DMS 273 treated with DMSO at 0.1 percent for 48 hours (cell line): ENCODE results near the gene WDHD1.
"Not testable (repeated sequence)": the region's sequence is repeated elsewhere in the genome, so short reads cannot be mapped to it uniquely, and the experiment has no call there.

Experiments
- DNase-seq: peaks from one replicate; lab custom pipeline; 2025; lab: John Stamatoyannopoulos, UW

The WDHD1 gene, protein sequence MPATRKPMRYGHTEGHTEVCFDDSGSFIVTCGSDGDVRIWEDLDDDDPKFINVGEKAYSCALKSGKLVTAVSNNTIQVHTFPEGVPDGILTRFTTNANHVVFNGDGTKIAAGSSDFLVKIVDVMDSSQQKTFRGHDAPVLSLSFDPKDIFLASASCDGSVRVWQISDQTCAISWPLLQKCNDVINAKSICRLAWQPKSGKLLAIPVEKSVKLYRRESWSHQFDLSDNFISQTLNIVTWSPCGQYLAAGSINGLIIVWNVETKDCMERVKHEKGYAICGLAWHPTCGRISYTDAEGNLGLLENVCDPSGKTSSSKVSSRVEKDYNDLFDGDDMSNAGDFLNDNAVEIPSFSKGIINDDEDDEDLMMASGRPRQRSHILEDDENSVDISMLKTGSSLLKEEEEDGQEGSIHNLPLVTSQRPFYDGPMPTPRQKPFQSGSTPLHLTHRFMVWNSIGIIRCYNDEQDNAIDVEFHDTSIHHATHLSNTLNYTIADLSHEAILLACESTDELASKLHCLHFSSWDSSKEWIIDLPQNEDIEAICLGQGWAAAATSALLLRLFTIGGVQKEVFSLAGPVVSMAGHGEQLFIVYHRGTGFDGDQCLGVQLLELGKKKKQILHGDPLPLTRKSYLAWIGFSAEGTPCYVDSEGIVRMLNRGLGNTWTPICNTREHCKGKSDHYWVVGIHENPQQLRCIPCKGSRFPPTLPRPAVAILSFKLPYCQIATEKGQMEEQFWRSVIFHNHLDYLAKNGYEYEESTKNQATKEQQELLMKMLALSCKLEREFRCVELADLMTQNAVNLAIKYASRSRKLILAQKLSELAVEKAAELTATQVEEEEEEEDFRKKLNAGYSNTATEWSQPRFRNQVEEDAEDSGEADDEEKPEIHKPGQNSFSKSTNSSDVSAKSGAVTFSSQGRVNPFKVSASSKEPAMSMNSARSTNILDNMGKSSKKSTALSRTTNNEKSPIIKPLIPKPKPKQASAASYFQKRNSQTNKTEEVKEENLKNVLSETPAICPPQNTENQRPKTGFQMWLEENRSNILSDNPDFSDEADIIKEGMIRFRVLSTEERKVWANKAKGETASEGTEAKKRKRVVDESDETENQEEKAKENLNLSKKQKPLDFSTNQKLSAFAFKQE

DNA sequence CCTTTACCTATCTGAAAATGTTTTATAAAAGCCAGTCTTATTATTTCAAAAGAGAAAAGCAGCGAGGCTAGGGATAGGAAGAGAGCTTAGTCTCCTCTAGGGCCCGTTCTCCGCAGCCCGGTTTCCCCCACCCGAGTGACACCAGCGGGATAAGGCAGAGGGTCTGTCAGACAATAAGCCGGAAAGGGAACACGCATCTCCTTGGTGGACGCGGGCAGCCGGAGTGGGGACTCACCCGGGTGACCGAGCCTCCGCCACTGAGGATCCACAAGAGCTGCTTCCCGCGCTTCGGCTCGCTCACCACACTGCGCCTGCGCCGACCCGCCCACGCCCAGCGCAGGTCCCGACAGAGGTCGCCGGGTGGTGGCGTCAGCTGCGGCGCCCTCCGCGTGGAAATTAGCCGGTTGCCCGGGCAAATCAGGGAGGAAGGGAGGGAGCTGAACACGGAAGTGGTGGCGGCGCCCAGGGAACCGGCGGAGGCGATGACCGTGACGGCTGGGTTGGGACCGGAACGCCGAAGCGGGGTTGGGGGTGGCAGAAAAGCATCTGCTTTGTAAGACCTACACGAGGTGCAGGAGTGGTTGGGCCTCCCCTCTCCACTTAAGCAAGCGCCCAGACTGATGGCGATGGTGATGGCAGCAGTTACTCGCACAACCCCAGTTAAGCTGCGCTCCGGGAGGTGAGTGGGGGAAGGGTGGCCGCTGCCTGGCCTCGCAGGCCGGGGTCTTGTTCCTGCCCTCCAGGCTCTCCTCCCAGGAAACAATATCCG is at the start of gene WDHD1, which contains the start of gene SOCS4:
Gene WDHD1, minus strand, starts transcription at position 307 of the 769 bp plus-strand sequence. CDS start 312 bp downstream, outside the sequence.
Gene SOCS4, plus strand, starts transcription at position 444 of the 769 bp plus-strand sequence. CDS start 15,806 bp downstream, outside the sequence.
- DNase-seq = peak; percentile 83

DNA sequence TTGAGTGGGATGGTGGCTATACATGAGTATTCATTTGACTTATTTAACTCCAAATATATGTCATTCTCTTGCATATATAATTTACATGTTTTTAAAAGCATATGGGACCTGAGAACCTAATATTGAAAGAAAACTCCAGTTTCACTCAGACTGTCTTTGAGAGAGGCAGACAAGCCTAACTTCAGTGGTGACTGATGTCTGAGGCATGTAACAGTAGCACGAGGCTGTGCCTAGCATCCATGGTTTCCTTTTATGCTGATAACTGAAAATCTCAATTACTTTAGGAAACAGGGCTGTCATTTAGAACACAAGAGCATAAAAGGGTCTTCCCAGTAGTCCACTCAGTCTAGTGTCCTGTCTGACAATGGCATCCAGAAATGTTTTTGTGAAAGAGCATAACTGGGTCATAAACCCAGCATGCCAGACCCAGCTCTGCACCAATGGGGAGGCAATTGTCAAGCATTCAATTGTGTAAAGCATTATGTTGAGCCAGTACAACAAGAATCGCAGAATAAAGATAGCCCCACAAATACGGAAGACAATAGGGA is 48.8 kb upstream of the WDHD1 start:
- DNase-seq = no peak

DNA sequence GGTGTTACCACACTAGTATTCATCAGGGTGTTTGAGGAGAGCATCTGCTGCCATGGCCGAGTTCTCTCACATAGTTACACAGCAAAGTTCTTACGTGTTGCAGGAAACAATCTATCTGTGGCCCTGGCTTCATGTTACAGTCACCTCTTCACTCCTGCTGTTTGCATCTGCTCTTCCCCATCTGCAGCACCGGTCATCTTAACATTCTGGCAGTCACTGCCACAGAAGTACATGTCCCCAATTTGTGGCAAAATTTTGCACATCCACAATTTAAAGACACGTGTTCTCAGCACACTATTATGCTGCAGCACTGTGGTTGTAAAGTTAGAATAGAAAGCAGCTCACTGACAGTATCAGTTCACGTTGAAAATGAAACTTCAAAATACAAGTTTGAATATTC is 47.8 kb upstream of the WDHD1 start:
- DNase-seq = peak; percentile 26

DNA sequence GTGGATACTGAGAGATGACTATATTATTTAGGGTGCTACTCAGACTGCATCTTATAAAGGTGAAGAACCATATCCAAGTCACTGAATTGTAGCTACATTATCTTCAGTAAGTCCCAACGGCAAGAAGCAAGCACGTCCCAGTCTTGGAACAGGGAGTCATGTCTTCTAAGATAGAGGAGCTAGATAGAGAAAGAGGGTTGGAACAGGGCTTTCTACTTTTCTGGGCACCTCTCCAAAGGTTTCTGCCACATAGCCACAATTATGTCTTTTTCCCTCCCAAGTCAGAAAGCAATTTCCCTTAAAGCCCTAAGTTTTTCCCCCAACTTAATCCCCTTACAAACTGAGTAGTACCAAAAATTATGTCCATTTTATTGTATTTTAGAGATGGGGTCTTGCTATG is 47.0 kb upstream of the WDHD1 start:
- no peak for DNase-seq

DNA sequence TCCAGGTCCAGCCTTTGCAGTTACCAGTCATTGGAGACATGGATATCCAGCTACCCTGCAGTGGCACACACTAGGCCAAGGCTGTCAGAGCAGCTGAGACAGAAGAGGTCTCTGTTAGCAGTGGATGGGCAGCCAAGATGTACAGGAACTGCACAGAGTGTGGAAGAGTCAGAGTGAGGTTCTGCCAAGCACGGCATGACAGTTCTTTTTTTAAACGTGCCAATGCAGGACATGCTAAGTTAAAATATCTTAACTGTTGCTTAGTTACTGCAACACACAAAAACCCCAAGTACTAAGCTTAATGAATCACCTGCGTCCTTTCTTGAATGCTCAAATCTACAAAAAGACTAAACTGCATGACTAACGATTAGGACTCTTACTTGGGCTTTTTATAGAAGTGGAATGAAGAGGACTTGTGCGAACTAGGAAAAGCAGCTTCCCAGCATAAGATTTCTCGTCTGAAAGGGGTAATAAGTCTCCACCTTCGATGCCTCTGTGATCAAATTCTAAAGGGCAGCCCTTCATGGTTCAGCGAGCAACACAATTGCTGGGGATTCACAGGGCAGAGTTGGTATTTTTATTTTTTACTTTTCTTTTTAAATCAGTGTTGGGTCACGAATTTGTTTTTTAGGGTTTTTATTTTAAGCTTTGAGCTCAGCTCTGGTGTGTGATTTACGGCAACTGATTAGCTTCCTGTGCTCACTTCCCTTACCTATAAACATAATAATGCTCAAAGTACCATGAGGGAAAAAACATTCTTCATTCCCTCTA is 45.2 kb upstream of the WDHD1 start:
- no peak for DNase-seq

DNA sequence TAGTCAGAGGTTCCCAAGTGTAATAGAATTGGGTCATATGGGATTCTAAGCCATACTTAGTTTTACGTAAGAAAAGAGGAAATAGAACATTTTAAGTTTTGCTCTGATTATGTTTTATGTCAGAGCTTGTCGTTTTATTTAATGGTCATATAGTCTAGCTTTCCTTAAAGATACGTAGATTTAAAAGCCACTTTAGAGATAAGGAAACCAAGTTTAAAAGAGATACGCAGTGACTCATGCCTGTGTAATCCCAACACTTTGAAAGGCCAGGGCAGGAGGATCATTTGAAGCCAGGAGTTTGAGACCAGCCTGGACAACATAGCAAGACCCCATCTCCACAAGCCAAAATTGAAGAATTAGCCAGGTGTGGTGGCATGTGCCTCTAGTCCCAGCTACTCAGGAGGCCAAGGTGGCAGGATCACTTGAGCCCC is 44.1 kb upstream of the WDHD1 start:
- DNase-seq = no peak

DNA sequence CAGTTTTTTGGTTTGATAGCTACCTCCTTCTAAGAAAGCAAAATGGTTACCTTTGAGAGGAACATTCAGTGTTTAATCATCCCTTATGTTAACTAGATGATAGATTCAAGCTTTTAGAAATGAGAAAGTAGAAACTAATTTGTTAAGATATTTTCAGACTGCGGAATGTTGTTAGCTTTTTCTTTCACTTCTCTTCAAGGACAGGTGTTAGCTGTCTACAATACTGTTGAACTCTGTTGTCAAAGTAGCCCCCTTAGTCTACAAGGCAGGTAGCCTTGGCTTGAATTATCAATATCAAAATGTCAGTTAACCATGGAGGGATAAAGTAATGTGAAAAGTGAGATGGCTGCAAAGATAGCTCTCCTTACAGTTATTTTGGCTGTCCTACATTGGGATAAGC is 39.3 kb upstream of the WDHD1 start:
- DNase-seq = no peak

DNA sequence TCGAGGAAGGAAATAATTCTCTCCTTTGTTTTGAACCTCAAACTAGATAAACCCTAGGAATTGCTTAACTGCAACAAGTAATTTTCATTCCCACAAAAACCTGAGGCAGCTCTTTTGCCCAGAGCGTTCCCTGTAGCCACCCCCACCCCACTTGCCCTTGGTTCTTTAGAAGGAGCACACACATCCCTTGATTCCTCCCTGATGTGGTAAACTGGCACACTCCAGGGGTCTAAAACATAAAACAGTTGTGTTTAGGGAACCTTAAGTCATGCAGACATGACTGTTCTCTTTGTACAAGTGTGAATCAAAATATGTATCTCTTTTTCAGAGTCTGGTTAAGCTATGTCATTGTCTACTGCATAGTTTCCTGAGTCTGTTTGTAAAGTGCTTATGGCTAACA is 38.5 kb upstream of the WDHD1 start:
- no peak for DNase-seq

DNA sequence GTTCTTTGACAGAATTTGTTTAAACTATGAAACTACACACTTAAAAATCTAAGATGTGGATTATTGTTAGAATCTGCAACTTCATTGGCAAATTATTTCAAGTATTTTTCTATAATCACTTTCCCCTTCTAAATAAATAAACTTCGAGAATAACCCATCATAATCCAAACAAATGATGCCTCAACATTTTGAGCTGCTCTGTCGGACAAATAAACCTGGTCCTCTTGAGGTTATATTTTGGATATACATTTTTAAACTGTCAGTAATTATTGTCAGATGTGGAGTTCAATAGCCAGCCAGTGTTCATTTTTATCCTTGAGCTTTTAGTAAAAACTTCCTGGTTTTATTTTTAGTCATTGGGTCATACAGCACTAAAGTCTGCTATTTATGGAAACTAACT is 38.0 kb upstream of the WDHD1 start:
- not testable (repeated sequence) for DNase-seq

DNA sequence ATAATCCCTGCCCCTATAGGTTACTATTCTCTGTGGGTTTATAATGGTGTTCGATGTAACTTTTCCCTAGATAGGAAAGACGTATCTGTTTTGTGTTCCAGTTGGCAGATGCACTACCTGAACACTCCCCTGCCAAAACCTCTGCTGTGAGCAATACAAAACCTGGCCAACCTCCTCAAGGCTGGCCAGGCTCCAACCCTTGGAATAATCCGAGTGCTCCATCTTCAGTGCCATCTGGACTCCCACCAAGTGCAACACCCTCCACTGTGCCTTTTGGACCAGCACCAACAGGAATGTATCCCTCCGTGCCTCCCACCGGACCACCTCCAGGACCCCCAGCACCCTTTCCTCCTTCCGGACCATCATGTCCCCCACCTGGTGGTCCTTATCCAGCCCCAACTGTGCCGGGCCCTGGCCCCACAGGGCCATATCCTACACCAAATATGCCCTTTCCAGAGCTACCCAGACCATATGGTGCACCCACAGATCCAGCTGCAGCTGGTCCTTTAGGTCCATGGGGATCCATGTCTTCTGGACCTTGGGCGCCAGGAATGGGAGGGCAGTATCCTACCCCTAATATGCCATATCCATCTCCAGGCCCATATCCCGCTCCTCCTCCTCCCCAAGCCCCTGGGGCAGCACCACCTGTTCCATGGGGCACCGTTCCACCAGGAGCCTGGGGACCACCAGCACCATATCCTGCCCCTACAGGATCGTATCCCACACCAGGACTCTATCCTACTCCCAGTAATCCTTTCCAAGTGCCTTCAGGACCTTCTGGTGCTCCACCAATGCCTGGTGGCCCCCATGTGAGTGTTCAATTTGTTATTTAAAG is 35.8 kb upstream of the WDHD1 start:
- peak; percentile 78 for DNase-seq

DNA sequence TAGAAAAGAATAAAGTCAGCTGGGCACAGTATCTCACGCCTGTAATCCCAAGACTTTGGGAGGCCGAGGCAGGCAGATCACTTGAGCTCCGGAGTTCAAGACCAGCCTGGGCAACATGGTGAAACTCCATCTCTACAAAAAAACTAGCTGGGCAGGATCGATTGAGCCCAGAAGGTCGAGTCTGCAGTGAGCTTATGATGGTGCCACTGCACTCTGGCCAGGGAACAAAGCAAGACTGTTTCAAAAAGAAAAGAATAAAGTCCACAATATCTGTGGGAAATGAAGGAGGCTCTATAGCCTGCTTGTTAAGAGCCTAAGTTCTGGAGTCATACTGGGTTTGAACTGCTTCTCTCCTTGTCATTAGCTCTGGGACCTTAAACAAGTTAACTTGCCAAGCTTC is 32.4 kb upstream of the WDHD1 start:
- no peak for DNase-seq

DNA sequence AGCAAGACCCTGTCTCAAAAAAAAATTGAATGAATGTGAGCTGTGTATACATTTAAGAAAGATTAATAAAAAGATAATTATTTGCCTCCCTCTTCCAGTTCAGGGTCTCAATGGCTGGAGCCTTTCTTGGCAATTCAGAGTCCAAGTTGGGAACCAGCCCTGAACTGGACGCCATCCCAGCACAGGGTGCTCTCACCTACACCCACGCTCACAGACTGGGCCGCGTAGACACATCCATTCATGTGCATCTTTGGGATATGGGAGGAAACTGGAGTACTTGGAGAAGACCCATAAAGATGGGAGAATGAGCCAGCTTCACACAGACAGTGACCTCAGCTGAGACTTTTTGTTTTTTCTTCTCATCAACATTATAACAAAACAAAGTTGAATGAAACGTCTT is 31.0 kb upstream of the WDHD1 start:
- no peak for DNase-seq

DNA sequence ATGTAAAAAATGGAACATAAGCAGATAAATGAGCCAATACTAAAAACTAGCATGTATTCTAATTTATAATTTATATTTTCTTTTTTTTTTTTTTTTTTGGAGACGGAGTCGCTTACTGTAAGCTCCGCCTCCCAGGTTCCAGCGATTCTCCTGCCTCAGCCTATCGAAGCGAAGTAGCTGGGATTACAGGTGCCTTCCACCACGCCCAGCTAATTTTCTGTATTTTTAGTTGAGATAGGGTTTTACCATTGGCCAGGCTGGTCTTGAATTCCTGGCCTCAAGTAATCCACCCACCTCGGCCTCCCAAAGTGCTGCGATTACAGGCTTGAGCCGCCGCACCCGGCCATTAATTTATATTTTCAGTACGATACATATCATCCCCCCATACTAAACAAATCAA is 27.2 kb upstream of the WDHD1 start:
- no peak for DNase-seq

DNA sequence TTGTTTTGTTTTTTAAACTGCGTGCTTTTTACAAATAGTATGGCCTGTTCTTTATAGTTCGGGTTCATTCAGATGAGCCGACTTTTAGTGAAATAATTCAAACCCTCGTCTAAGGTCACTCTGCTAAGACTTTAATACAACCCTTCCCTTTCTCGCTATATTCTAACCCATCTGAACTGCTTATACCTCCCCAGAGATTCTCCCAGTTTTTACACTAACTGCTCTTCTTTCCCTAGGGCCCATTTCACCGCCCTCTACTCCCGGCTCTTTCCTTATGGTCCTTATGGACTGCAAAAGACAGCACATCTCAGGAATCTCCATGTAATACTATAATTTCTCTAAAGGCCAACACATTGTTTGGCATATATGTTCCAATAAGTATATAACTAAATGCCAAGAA is 26.6 kb upstream of the WDHD1 start:
- no peak for DNase-seq

DNA sequence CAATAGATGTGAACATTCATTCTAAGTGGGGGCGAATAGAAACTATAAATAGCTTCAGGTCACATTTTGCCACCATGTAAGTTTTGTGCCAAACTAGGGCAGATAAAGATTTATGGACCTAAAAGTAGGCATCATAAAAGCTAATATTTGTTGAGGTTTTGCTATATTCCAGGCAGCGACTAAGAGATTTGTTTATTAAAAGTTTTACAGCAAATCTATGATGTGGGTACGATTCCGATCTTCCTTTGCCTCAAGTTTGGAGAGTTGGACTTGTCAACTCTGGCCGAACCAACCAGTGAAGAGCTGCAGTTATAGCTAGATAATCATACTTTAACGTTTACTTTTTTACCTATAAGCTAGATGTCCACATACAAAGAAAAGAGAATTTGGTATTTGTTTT is 26.1 kb upstream of the WDHD1 start:
- DNase-seq = no peak

DNA sequence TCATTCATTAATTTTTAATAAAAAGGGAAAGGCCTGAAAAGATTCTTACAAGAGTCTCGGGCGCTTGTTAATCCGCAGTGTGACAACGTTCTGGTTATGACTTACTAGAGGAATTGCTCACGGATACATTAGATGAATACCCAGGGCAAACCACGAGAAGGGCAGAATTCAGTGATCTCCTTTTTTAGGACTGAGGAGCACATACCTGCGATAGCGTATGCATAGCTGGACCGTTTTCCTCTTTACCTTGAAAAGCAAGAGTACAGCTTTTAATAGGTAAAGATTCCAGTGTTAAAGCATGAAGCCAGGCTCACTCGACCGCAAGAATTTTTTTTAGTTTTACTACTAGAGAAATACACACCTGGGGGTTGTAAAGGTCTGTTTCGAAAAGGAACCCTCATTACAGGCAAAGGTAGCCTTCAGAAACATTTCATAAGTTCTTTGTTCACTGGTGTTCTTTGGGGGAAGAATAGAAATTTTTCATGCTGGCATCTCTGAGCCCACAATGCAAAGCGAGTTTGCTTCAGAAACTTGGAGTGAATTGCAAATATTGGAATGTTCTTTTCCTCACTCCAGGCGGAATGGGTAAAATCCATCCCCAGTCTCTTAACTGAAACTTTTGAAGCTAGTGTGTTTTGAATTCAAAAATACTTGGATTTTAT is 25.5 kb upstream of the WDHD1 start:
- DNase-seq = no peak

DNA sequence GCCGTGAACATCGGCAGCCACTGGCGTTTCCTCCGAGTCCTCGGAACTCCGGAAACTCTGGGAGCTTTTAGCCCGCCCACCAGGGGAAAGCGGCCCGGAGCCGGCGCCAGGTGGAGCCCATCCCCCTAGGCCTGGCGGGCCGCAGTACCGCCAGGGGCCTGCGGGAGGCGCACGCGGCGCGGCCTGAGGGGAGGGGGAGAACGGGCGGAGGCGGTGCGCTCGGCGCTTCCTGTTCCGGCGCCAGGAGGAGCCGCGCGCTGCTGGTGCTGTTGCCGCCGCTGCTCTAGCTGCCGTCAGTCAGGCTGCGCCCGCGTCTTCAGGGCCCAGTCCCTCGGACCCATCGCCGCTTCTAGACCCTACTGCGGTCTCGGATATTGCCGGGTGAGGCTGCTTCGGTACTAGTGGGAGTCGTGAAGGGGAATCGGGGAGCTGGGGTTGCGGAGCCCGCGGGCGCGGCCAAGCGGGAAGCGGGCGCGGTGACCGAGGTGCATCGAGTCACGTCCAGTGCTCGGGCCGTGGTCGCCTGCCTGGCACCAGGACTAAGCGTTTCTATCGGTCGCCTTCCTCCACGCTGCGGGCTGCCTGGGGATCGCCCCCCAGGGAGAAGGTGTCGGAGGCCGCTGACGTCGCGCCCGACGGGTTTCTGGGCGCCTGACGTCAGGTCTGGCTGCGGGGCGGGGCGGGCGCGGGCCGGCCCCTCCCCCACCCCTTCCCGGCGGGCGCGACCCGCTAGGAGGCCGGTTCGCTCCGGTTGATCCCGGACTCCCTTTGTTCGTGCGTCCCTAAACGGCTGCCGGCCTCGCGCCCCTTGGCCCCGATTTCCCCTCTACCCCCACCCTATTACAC is 24.7 kb upstream of the WDHD1 start, which contains the start of gene MAPK1IP1L:
Gene MAPK1IP1L, plus strand, starts transcription at position 225 of the 846 bp plus-strand sequence. CDS start 10,037 bp downstream, outside the sequence.
- peak; percentile 80 for DNase-seq

DNA sequence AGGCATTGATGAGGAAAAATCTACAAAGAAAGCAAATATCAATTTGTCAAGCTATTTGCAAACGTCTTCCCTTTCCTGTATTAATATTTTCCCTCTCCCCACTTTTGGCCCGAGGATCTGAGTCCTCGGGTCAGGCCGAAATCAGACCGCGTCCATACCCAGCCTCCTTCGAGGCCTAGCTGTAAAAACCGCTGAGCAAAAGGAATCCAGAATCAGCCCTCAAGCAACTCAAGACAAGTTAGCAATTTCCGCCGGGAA is 24.2 kb upstream of the WDHD1 start:
- no peak for DNase-seq
